Adrenal gland (tissue), 5 donors: ENCODE results near the gene SBF2.
"Not testable (repeated sequence)": the region's sequence is repeated elsewhere in the genome, so short reads cannot be mapped to it uniquely, and the experiment has no call there.

Experiments used
- POLR2A ChIP-seq, 2 donors: fragments of 450-650 bp; IDR thresholded peaks; one replicate each; pipeline ENCODE4 v1.6.1; 2017; ENCODE audit warnings: antibody characterized with exemption in 2 of 2, mild to moderate bottlenecking in 2 of 2, moderate library complexity in 1 of 2
- TF ChIP-seq, protein P1 (sequence below), 6 experiments: fragments of 450-650 bp in 4 of 6; fragments of 200-600 bp in 2 of 6; sonication (generic) in 1 of 6; IDR thresholded peaks; 1 replicate in 5 of 6; 2 replicates in 1 of 6; pipeline versions ENCODE4 v1.5.1 to v1.8.0; 2016 to 2021; ENCODE audit warnings: antibody characterized with exemption in 6 of 6, mild to moderate bottlenecking in 2 of 6, moderate library complexity in 1 of 6
- donor health status: DM: no; HTN: no; CAD: no.

DNA sequence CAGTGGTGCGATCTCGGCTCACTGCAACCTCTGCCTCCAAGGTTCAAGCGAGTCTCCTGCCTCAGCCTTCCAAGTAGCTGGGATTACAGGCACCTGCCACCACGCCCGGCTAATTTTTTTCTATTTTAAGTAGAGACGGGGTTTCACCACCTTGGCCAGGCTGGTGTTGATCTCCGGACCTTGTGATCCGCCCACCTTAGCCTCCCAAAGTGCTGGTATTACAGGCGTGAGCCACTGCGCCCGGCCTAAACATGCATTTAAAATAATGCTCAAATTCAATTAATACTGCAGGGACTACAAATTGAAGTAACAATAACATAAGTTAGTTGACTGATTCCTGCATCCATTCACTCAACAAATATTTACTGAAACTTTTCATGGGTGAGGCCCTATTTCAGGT lies 354.9 kb downstream of the SBF2 start:
- not testable (repeated sequence) for TF ChIP-seq POLR2A (IDR thresholded peaks at IDR 0.05)
- TF ChIP-seq, protein P1, sequence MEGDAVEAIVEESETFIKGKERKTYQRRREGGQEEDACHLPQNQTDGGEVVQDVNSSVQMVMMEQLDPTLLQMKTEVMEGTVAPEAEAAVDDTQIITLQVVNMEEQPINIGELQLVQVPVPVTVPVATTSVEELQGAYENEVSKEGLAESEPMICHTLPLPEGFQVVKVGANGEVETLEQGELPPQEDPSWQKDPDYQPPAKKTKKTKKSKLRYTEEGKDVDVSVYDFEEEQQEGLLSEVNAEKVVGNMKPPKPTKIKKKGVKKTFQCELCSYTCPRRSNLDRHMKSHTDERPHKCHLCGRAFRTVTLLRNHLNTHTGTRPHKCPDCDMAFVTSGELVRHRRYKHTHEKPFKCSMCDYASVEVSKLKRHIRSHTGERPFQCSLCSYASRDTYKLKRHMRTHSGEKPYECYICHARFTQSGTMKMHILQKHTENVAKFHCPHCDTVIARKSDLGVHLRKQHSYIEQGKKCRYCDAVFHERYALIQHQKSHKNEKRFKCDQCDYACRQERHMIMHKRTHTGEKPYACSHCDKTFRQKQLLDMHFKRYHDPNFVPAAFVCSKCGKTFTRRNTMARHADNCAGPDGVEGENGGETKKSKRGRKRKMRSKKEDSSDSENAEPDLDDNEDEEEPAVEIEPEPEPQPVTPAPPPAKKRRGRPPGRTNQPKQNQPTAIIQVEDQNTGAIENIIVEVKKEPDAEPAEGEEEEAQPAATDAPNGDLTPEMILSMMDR (IDR thresholded peaks at IDR 0.05) = not testable (repeated sequence)
